Ammon's horn (tissue), 1 donor: Measurements from ENCODE around the gene CTSL.

Experiments
- DNase-seq: peaks from one replicate; pipeline ENCODE4 v3.0.0-alpha.2; 2016; ENCODE audit warnings: low spot score

Gene CTSL

DNA sequence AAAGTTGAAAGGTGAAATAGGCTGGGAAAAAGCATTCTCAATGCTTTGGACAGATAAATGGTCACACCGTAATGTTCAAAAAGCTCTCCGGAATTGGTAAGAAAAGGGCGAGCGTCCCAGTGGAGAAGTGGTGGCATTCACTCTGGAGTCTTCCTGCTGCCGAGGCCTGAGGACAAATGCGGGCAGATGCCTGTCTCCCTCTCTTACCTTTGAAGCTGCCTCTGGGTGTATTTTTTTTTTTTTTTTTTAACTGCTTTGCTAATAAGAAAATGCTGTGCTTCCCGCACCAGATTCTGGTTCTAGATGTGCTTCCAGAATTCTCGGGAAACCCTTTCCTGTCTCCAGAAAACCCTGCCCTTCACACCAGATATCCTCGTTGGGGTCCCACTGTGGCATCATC, 24.4 kb upstream of the CTSL start:
- no peak for DNase-seq

DNA sequence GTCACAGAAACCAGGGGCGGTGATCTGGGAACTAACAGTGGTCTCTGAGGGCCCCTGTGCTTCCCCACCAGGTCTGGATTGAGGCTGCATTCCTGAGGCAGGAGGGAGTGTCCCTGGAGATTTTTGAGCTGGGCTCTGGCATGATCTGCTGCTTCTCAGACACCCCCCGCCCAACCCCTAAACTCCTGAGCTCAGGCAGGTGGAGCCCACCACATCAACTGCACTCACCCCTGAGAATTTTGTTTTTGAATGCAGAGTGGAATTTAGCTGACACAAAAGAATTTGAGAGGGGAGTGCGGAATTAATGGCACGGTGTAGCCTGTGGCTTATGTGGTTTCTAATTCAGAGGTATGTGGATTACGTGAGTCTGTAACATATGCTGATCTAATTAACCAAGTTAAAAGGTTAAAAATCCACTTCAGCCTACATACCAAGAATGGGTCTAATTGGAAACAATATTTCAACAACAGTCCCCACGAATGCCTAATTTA, 23.9 kb upstream of the CTSL start:
- no peak for DNase-seq

DNA sequence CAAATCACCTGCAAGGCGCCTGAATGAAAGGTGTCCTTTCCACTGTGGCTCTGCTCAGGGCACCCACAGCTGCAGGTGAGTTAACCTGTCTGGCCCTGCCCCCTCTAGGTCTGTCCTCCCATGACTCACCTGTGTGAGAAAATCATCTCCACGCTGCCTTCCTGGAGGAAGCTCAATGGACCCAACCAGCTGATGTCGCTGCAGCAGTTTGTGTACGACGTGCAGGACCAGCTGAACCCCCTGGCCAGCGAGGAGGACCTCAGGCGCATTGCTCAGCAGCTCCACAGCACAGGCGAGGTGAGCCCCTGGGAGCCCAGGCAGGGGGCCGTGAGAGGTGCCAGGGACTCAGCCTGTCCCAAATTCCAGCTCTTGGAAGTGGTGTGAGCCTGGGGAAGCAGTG, 23.0 kb upstream of the CTSL start:
- DNase-seq, result no peak

DNA sequence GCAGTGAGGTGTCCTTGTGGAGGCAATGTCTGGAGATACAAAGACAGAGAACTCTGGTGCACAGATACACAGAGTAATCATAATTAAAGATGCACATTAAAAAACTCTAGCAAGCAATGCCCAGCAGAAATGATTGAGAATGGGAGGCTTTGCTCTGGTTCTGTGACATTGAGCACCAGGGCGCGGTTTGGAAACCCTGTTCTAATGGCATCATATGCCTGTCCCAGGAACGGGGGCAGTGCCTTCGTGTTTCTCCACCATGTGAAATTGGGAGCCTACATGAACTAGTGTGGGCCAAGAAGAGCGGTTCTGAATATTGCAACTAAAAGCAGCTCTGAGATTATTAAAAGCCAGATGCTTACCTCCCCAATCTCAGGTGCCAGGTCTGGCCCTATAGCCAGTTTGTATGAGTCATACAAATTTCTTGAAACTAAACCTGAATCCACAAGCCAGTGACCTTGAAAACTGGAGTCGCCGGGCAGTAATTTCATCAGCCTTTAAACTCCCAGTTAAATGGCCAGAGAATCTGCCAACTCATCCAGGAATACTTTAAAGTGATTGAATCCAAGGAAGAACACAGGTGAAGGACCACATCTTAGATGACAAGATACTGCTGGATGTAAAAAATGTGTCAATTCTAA, 22.2 kb upstream of the CTSL start:
- no peak for DNase-seq

DNA sequence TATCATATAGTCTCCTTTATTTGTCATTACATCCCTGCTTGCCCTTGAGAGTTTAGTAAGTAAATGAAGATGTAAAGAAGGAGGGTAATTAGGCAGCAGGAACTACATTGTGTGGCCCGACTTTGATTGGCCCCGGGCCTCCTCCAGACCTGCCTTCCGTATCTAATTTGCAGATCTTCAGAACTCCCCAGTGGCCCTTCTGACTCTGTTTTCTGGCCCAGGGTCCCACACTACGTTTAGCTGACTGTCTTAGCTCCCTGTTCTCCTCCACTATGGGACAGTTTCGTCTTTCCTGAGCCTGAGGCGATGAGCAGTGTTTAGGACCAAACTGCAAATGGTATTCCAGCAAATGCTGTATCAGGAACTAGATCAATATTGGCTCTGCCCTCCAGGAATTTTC, 21.6 kb upstream of the CTSL start:
- no peak for DNase-seq

DNA sequence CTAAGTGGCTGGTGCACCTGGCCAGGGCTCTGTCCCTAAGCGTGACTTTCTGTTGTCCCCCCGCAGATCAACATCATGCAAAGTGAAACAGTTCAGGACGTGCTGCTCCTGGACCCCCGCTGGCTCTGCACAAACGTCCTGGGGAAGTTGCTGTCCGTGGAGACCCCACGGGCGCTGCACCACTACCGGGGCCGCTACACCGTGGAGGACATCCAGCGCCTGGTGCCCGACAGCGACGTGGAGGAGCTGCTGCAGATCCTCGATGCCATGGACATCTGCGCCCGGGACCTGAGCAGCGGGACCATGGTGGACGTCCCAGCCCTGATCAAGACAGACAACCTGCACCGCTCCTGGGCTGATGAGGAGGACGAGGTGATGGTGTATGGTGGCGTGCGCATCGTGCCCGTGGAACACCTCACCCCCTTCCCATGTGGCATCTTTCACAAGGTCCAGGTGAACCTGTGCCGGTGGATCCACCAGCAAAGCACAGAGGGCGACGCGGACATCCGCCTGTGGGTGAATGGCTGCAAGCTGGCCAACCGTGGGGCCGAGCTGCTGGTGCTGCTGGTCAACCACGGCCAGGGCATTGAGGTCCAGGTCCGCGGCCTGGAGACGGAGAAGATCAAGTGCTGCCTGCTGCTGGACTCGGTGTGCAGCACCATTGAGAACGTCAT, 19.7 kb upstream of the CTSL start:
- no peak for DNase-seq

DNA sequence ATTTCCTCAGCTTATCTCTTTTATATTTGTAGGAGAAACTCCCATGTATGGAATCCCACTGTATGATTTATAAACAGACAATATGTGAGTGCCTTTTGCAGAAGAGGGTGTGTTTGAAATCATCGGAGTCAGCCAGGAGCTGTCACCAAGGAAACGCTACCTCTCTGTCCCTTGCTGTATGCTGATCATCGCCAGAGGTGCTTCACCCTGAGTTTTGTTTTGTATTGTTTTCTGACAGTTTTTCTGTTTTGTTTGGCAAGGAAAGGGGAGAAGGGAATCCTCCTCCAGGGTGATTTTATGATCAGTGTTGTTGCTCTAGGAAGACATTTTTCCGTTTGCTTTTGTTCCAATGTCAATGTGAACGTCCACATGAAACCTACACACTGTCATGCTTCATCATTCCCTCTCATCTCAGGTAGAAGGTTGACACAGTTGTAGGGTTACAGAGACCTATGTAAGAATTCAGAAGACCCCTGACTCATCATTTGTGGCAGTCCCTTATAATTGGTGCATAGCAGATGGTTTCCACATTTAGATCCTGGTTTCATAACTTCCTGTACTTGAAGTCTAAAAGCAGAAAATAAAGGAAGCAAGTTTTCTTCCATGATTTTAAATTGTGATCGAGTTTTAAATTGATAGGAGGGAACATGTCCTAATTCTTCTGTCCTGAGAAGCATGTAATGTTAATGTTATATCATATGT, 18.0 kb upstream of the CTSL start:
- DNase-seq, result no peak

DNA sequence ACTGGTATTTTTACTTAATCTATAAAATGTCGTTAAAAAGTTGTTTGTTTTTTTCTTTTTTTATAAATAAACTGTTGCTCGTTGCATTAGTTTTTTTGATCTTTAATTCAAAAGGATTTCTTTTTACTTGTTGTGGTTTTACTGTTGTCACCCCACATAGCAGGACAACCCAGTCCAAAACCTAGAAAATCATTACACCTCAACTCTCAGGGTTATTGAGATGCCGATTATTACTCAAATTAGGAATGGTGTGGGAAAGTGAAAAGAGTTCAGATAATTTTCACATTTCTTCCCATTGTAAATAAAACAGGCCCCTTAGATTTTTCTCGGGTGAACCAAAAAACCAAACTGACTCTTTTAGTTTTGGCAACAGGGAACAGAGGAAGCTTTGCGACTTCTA, 17.4 kb upstream of the CTSL start:
- no peak for DNase-seq

DNA sequence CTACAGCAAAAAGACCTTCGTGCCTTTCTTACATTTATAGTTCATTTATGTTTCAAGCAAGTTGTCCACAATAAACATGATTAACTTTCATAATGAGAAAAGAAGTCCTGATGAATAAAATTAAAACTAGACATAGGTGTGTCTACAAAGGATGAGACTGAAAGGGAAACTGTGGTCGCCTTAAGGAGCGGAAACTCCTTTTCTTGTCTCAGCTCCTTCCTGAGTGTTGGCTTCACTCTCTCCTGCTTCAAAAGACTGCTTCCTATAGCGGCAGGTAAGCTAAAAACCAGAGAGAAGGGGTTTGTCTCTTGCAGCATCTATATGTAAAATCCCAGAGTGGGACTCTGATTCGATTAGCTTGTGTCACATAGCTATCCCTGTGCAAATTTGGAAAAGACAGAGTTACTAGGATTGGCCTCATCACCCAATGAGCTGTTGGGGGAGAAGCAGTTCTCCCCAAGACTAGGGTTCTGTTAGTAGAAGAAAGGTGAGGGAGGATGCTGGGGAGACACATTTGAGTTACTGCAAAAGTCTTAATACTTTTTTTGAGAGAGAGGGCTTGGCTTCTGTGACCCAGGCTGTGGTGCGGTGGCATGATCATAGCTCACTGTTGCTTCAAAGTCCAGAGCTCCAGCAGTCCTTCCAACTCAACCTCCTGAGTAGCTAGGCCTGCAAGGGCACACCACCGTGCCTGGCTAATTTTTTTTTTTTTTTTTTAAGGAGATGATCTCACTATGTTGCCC, 16.8 kb upstream of the CTSL start:
- no peak for DNase-seq

DNA sequence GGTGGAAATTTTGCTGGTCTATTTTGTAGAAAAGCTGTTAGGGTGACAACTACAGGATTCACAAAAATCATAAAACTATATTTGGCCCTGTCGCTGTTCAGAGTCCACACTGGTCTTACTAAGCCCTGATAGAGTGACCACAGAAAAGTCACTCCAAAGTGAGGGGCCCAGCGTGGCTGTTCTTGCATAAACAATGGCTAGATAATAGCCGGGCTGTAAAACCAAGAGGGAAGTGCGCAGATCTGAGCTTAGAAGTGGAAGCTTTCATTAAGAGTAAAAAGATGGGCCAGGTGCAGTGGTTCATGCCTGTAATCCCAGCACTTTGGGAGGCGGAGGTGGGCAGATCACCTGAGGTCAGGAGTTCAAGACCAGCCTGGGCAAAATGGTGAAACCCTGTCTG, 15.5 kb upstream of the CTSL start:
- DNase-seq, result no peak

DNA sequence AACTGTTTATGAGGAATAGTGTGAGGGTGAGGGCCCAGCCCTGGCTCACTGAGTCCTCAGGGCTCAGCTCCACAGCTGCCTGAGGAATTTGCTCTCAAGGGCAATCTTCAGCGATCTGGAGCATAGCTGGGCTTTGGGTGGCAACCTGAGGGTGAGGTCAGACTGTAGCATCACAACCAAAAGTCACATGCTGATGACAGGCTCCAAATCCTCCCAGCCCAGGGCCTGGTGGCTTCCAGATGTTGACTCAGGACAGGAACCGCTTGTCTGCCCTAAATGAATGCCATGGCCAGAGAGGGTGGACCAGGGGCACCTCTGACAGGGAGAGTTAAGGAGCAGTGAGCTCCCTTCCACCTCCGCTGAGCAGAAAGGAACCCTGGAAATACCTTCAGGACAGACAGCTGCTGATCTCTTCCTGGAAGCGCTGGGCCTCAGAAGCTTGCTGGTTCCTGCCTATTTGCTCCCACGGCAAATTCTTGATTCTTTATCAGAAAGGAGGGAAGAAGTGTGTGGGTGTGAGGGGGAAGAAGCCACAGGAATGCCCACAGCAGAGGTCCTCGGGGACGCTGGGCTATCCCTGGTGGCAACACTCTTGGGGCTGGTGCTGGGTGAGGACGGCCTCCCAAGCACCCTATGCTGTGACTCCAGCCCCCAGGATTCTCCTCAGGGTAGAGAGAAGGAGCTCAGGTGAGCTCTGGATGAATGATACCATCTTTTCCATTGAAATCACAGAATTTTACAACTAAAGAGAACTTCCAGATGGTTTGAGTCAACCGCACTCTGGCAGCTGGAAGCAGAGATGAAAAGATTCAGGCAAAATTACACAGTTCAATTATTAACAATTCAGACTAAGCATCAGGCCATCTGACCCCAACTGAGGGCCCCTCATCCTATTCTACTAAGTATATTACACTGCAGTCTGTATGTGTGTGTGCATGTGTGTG, 13.8 kb upstream of the CTSL start:
- DNase-seq, result no peak

DNA sequence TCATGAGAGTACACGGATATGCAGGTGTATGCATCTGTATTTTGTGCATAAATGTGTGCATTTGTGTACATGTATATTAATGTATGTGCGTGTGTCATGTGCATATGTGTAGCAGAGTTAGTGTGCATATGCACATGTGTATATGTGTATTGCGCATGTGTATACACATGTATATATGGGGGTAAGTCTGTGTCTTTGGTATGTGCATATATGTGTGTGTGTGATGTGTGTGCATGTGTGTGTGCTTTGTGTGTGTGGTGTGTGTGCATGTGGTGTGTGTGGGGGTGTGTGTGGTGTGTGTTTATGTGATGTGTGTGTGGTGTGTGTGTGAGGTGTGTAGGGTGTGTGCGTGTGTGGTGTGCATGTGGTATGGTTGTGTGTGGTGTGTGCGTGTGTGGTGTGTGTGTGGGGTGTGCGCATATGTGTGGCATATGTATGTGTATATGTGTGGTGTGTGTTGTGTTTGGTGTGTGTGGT, 13.1 kb upstream of the CTSL start:
- no peak for DNase-seq

DNA sequence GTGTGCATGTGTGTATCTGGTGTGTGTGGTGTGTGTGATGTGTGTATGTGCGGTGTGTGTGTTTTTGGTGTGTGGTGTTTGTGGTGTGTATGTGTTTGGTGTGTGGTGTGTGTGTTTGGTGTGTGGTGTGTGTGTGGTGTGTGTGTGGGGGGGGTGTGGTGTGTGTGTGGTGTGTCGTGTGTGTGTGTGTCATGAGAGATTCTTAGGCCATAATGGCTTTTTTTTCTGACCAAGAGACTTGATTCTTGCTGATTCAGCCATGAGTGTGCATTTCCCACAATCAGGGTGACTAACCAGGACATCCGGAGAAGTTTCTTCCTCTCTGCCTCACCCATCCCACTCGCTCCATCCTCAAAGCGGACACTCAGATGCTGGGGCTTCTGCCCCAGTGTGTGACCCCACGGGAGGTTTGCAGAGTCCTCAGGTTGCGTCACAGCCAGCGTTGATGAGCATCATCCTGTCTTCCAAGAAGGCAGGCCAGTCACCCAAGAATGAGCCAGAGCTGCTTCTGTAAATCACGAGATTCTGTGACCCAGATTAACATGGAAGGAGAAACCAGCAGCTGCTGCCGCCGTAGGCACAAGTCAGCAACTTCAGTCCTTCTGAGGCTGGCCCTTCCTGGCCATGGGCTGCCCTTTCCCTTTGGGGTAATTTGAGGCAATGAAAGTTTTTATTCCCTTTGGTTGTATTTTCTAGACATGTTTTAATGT, 12.5 kb upstream of the CTSL start:
- peak; percentile 74 for DNase-seq

DNA sequence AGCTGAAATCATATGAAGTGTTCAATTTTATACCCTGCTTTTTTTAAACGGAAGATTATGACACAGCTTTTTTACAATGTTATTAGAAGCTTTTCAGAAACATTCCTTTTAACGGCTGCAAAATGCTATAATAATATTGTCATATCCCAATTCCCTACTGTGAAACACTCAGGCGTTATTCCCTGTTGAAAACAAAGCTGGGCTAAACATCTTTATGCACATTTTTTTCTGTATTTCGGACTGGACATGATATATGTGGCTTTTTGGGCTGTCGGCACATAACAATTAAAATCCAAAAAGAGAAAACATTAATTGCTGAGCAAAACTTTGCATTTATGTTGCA, 12.0 kb upstream of the CTSL start:
- no peak for DNase-seq

DNA sequence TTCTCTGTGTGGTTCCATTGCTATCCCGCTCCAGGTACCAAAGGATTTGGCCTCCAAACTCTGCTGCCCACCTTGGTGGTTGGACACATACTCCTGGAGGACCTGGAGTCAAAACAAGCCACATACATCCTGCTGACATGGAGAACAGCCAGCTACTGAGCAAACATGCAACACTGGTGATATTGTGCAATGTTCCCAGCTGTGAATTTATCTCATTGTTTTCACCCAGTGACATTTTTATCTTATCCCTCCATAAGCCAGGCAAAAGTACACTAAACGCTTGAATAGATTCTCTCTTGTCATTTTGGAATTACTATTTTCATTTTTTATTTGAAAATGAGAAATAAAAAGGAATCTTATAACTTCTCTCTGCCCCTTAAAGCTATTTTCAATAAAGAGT, 11.1 kb upstream of the CTSL start:
- DNase-seq, result peak; percentile 79

DNA sequence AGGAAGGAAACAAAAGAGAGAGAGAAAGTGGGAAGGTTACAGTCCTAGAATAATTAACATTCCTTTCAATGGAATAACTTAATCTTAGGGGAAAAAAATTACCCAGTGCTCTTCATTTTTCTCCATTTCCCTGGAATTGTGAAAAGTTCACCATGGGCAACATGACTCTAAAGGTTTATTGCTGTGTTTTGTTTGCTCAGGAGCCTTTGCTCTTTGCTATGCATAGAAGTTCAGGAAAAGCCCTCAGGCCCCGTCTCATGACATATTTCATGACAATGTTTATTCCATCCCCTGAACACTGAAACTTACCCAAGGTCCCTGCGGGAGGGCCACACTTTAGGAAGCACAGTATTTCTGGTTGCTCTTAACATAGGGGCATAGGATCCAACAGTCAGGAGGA, 9.8 kb upstream of the CTSL start:
- no peak for DNase-seq

DNA sequence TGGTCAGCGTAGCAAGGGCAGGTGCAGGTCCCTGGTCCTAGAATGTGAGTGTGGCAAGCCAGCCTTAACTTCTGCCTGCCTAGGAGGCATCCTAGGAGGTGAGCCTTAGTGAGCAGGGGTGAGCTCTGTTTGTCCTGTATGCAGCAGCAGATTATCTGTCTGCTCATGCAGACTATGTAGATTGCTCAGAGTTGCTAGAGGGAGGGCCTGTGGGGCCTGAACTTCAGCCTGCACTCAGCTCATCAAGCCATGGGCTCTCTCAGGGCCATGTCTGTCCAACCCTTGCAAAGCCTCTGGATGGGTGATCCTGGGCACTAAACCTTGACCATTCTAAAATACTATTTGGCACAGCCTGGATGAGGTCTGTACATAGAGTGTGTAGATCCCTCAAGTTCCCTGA, 8.5 kb upstream of the CTSL start:
- no peak for DNase-seq

DNA sequence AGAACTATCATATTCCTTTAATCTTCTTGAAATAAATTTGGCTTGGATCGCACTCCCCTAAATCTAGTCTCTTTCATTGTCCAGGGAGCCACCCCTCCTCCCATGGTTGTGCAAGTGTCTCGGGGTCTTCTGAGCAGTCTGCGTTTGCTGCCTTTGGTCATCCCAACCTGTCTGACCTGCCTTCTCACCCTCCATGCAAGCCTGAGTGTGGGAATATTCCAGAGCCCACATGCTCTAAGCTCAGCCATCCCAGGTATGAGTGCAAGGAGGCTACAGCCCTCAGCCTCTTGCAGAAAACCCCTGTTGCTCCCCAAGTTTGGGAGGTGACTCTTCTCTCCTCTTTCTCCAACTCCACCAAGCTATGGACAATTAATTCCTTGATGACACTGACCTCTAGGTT, 7.7 kb upstream of the CTSL start:
- DNase-seq, result no peak

DNA sequence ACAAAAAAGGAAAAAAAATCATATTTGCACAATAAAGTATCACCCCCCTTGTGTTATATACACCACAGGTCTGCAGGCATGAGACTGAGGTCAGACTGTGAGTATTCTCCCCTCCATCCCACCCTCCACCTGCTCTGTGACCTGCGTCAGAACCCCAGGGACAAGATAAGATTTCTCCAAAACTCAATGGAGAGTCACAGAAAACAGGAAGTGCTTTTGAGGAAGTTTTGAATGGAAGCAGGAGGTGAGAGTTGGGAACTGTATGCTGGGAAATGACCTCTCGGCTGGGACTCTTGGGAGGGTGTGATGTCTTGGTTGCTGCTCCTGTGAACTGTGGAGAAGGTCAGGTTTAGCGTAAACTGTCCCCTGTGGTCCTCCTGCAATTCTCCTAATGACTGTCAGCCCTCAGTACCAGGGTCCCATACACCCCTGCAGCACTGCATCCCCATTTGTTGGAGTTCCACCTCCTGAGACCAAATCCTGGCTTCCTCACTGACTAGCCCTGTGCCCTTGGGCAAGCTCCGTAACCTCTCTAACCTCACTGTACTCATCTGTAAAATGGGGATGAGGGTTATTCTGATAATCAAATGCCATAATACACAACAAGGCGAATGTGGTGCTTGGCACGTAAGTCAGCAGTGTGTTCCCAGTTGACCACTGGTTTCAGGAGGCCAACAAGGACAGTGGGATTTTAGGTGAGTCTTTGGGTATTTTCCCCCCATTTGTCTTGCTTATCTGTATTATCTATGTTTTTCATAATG, 6.9 kb upstream of the CTSL start:
- no peak for DNase-seq

DNA sequence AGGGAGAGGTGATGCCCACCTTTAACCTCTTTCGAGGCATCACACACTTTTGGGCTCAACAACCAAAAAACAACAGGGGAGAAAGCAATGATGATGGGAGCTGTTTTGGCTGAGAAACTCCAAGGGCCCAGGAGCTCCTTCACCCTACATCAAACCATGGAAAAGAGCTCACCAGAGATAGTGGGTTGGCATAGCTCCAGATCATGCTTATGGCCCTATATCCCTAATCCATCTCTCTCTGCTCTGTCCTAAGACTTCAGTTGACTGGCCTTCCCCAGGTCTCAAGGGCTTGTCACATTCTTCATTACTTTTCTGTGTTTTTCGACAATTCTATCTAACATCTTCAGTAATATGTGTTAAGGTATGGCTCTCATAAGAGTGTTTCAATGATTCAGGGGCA, 5.7 kb upstream of the CTSL start:
- no peak for DNase-seq
